Neural cell (in vitro differentiated cells): ENCODE results near the gene FYCO1. TPM values are rescaled to one million over a fixed set of nuclear protein-coding genes. Genes with fewer than 3 reads are reported as not detected.

Experiments used
- H2AFZ ChIP-seq: fragments of 200-600, 300-800 bp; sonication (generic), shearing (Covaris generic); 2 replicates; pipeline ENCODE4 v1.6.0; 2014; ENCODE audit warnings: low read depth, mild to moderate bottlenecking, antibody characterized with exemption, low read length, moderate library complexity
- H3F3A ChIP-seq: fragments of 200-600 bp; shearing (Covaris generic); 2 replicates; pipeline ENCODE4 v1.6.1; 2016; ENCODE audit warnings: mild to moderate bottlenecking, moderate library complexity, mixed read lengths, antibody characterized with exemption, low read length; ENCODE audit not compliant: insufficient read depth, poor library complexity, severe bottlenecking
- H3K27ac ChIP-seq: fragments of 200-600, 300-800 bp; sonication (generic), shearing (Covaris generic); 2 replicates; pipeline ENCODE4 v1.5.1; 2014; ENCODE audit warnings: mild to moderate bottlenecking, low read length, moderate library complexity
- H3K27me3 ChIP-seq: fragments of 300-800, 200-600 bp; sonication (generic), shearing (Covaris generic); 2 replicates; pipeline ENCODE4 v1.6.0; 2014; ENCODE audit warnings: mild to moderate bottlenecking, low read depth, low read length, moderate library complexity; ENCODE audit not compliant: insufficient read depth
- H3K36me3 ChIP-seq: fragments of 300-800, 200-600 bp; sonication (generic), shearing (Covaris generic); 2 replicates; pipeline ENCODE4 v1.5.1; 2014; ENCODE audit warnings: mild to moderate bottlenecking, antibody characterized with exemption, low read length, moderate library complexity; ENCODE audit not compliant: insufficient read depth
- H3K4me2 ChIP-seq: fragments of 300-800, 200-600 bp; sonication (generic), shearing (Covaris generic); 2 replicates; pipeline ENCODE4 v1.6.0; 2014; ENCODE audit warnings: mild to moderate bottlenecking, low read length
- H3K4me3 ChIP-seq: fragments of 300-800, 200-600 bp; sonication (generic), shearing (Covaris generic); 2 replicates; pipeline ENCODE4 v1.5.1; 2014; ENCODE audit warnings: mild to moderate bottlenecking, low read length, moderate library complexity
- H3K79me2 ChIP-seq: fragments of 200-600 bp; shearing (Covaris generic); replicated peaks from 2 replicates; pipeline ENCODE4 v1.6.0; 2014; ENCODE audit warnings: mild to moderate bottlenecking, low read length, moderate library complexity; ENCODE audit not compliant: insufficient read depth
- H3K9ac ChIP-seq: fragments of 300-800, 200-600 bp; sonication (generic), shearing (Covaris generic); 2 replicates; pipeline ENCODE4 v1.6.1; 2016; ENCODE audit warnings: mild to moderate bottlenecking, low read length, mixed read lengths
- H3K9me2 ChIP-seq: fragments of 200-600 bp; shearing (Covaris generic); 2 replicates; pipeline ENCODE4 v1.6.1; 2016; ENCODE audit warnings: mild to moderate bottlenecking, low read length, mixed read lengths; ENCODE audit not compliant: insufficient read depth
- H3K9me3 ChIP-seq: fragments of 200-600, 300-800 bp; sonication (generic), shearing (Covaris generic); 2 replicates; pipeline ENCODE4 v1.6.1; 2016; ENCODE audit warnings: mild to moderate bottlenecking, mixed run types, low read length, moderate library complexity, mixed read lengths
- H4K20me1 ChIP-seq: fragments of 200-600 bp; shearing (Covaris generic); 2 replicates; pipeline ENCODE4 v1.6.1; 2016; ENCODE audit warnings: mild to moderate bottlenecking, mixed run types; ENCODE audit not compliant: insufficient read depth
- CTCF ChIP-seq: fragments of 450-650 bp; IDR thresholded peaks from 2 replicates; pipeline ENCODE4 v1.5.1; 2014; ENCODE audit warnings: antibody characterized with exemption, mild to moderate bottlenecking, moderate library complexity; ENCODE audit not compliant: poor library complexity, severe bottlenecking
- EP300 ChIP-seq: fragments of 450-650 bp; conservative IDR thresholded peaks from 2 replicates; pipeline ENCODE4 v1.6.1; 2014; ENCODE audit warnings: antibody characterized with exemption, mild to moderate bottlenecking, moderate library complexity; ENCODE audit not compliant: poor library complexity, severe bottlenecking
- EZH2 ChIP-seq: fragments of 200-600, 300-800 bp; shearing (Covaris generic), sonication (generic); IDR thresholded peaks from 2 replicates; pipeline ENCODE4 v1.6.1; 2014; ENCODE audit warnings: antibody characterized with exemption, low read length, borderline replicate concordance, mild to moderate bottlenecking; ENCODE audit not compliant: insufficient read depth, poor library complexity, severe bottlenecking
- MXI1 ChIP-seq: fragments of 450-650 bp; conservative IDR thresholded peaks from 2 replicates; pipeline ENCODE4 v1.6.1; 2014; ENCODE audit warnings: antibody characterized with exemption, mild to moderate bottlenecking; ENCODE audit not compliant: poor library complexity, severe bottlenecking
- POLR2AphosphoS5 ChIP-seq: IDR thresholded peaks from 2 replicates; pipeline ENCODE4 v1.6.1; 2012
- RAD21 ChIP-seq: fragments of 450-650 bp; conservative IDR thresholded peaks from 2 replicates; pipeline ENCODE4 v1.6.1; 2014; ENCODE audit warnings: antibody characterized with exemption, mild to moderate bottlenecking, moderate library complexity
- REST ChIP-seq: IDR thresholded peaks from 2 replicates; pipeline ENCODE4 v1.6.1; 2012; ENCODE audit warnings: borderline replicate concordance
- SMC3 ChIP-seq: fragments of 450-650 bp; conservative IDR thresholded peaks from 2 replicates; pipeline ENCODE4 v1.6.1; 2014; ENCODE audit warnings: antibody characterized with exemption, mild to moderate bottlenecking, moderate library complexity; ENCODE audit not compliant: poor library complexity
- TAF1 ChIP-seq: IDR thresholded peaks from 2 replicates; pipeline ENCODE4 v1.6.1; 2012; ENCODE audit warnings: low read depth
- polyA plus RNA-seq: library from polyadenylated mRNA; depleted of rRNA; stranded (reverse); fragments of >200 nt; gene quantifications from 2 replicates; pipeline ENCODE4 v1.2.3, GENCODE V29; 2014

FYCO1 gene
- polyA plus RNA-seq, 1 donor from 2014 or later, result 0.12 TPM

- no peak overlapping the region for H3K4me3 ChIP-seq
- H3K79me2 ChIP-seq, result no peaks in the 10 kb centered on the region
- H3K27ac ChIP-seq, result no peak overlapping the region
- H3K9me3 ChIP-seq, result no peaks in the 10 kb centered on the region
- H4K20me1 ChIP-seq, result no peaks in the 10 kb centered on the region
- no peaks in the 10 kb centered on the region for H3K36me3 ChIP-seq
- TF ChIP-seq POLR2AphosphoS5, result no peak
- TF ChIP-seq EP300, result no peak
- no peak for TF ChIP-seq MXI1
- no peak for TF ChIP-seq SMC3
- no peak for TF ChIP-seq REST
- no peak overlapping the region for H2AFZ ChIP-seq
- no peak overlapping the region for H3K4me2 ChIP-seq
- H3K9ac ChIP-seq, result no peak overlapping the region
- H3K27me3 ChIP-seq, result no peaks in the 10 kb centered on the region
- H3F3A ChIP-seq, result no peaks in the 10 kb centered on the region
- H3K9me2 ChIP-seq, result no peaks in the 10 kb centered on the region
These were observed 114.9 kb downstream of the FYCO1 start for GRCh38 chr3:45880725-45881077.

- H3F3A ChIP-seq, result no peaks in the 10 kb centered on the region
- H4K20me1 ChIP-seq, result no peaks in the 10 kb centered on the region
- H3K9me3 ChIP-seq, result no peaks in the 10 kb centered on the region
- H3K9ac ChIP-seq, result no peak overlapping the region
- H3K27me3 ChIP-seq, result no peaks in the 10 kb centered on the region
- no peaks in the 10 kb centered on the region for H3K36me3 ChIP-seq
- no peak overlapping the region for H3K4me2 ChIP-seq
- H3K4me3 ChIP-seq, result no peak overlapping the region
- H2AFZ ChIP-seq, result no peak overlapping the region
- TF ChIP-seq REST (no peak), POLR2AphosphoS5 (no peak), SMC3 (no peak), MXI1 (no peak), TAF1 (no peak), CTCF (no peak), EZH2 (no peak), EP300 (no peak), RAD21 (no peak)
- no peak overlapping the region for H3K27ac ChIP-seq
- H3K79me2 ChIP-seq, result no peaks in the 10 kb centered on the region
- H3K9me2 ChIP-seq, result no peaks in the 10 kb centered on the region
These were observed 117.5 kb downstream of the FYCO1 start for GRCh38 chr3:45878124-45878523.
